GM23248 (cell line): ENCODE data around the gene RC3H1. TPM values are rescaled to one million over a fixed set of nuclear protein-coding genes. Genes with fewer than 3 reads are reported as not detected.
A peak's percentile ranks its signal among the peaks of the same experiment; 100 is the strongest.

Experiments
- DNase-seq: peaks from one replicate; pipeline ENCODE4 v3.0.0-alpha.2; 2015
- H2AFZ ChIP-seq: fragments of 200-600 bp; sonication (generic); 2 replicates; pipeline ENCODE4 v1.6.1; 2016; ENCODE audit warnings: antibody characterized with exemption
- H3F3A ChIP-seq: fragments of 200-600 bp; sonication (generic); 2 replicates; pipeline ENCODE4 v1.6.1; 2016; ENCODE audit warnings: mild to moderate bottlenecking, antibody characterized with exemption, mixed run types; ENCODE audit not compliant: insufficient read depth
- H3K27ac ChIP-seq: fragments of 200-600 bp; sonication (generic); 2 replicates; pipeline ENCODE4 v1.5.1; 2016; ENCODE audit warnings: mild to moderate bottlenecking
- H3K27me3 ChIP-seq: fragments of 200-600 bp; sonication (generic); replicated peaks from 2 replicates; pipeline ENCODE4 v1.6.1; 2016; ENCODE audit warnings: mild to moderate bottlenecking; ENCODE audit not compliant: insufficient read depth
- H3K36me3 ChIP-seq: fragments of 200-600 bp; sonication (generic); 2 replicates; pipeline ENCODE4 v1.6.1; 2016; ENCODE audit warnings: low read depth, mild to moderate bottlenecking
- H3K4me1 ChIP-seq: fragments of 200-600 bp; sonication (generic); 2 replicates; pipeline ENCODE4 v1.6.1; 2016; ENCODE audit warnings: mild to moderate bottlenecking; ENCODE audit not compliant: insufficient read depth
- H3K4me2 ChIP-seq: fragments of 200-600 bp; sonication (generic); one replicate; pipeline ENCODE4 v1.6.1; 2016; ENCODE audit warnings: mild to moderate bottlenecking; ENCODE audit not compliant: unreplicated experiment
- H3K4me3 ChIP-seq: fragments of 200-600 bp; sonication (generic); 2 replicates; pipeline ENCODE4 v1.5.1; 2016; ENCODE audit warnings: mild to moderate bottlenecking
- H3K79me2 ChIP-seq: fragments of 200-600 bp; sonication (generic); 2 replicates; pipeline ENCODE4 v1.6.1; 2016; ENCODE audit warnings: mild to moderate bottlenecking; ENCODE audit not compliant: insufficient read depth
- H3K9ac ChIP-seq: fragments of 200-600 bp; sonication (generic); 2 replicates; pipeline ENCODE4 v1.6.1; 2016; ENCODE audit warnings: mild to moderate bottlenecking
- H3K9me2 ChIP-seq: fragments of 200-600 bp; sonication (generic); 2 replicates; pipeline ENCODE4 v1.6.1; 2016; ENCODE audit warnings: mixed run types, mild to moderate bottlenecking, moderate library complexity; ENCODE audit not compliant: insufficient read depth
- H3K9me3 ChIP-seq: fragments of 200-600 bp; sonication (generic); one replicate; pipeline ENCODE4 v1.6.1; 2017; ENCODE audit warnings: low read depth
- H4K20me1 ChIP-seq: fragments of 200-600 bp; sonication (generic); 2 replicates; pipeline ENCODE4 v1.6.0; 2016; ENCODE audit not compliant: insufficient read depth
- EZH2 ChIP-seq: fragments of 200-600 bp; sonication (generic); IDR thresholded peaks from 2 replicates; pipeline ENCODE4 v1.6.1; 2018; ENCODE audit warnings: antibody characterized with exemption, mild to moderate bottlenecking; ENCODE audit not compliant: insufficient read depth, poor library complexity, severe bottlenecking
- EZH2phosphoT487 ChIP-seq: fragments of 200-600 bp; sonication (generic); IDR thresholded peaks from 2 replicates; pipeline ENCODE4 v1.6.1; 2018; ENCODE audit warnings: antibody characterized with exemption, moderate library complexity, mild to moderate bottlenecking, low read depth; ENCODE audit not compliant: insufficient read depth
- WGBS, 2 experiments: methylation state at CpG; one replicate each; pipeline ENCODE4 v1.1.6; 2015 to 2017; ENCODE audit warnings: low lambda C conversion rate in 2 of 2, low coverage in 1 of 2; ENCODE audit errors: missing lambda C conversion rate in 2 of 2; 5-methylcytosine and 5-hydroxymethylcytosine counted together
- in situ Hi-C: fragments of 300-500 bp; cut with MboI; formaldehyde crosslinking; loops from 2 replicates; pipeline ENCODE4 v1.15.0; 2020
- polyA plus RNA-seq: library from polyadenylated mRNA; unstranded; fragments of >200 nt; fragmentation: Nextera tagmentation; extraction: Ambion mirVana; gene quantifications from 2 replicates; pipeline ENCODE4 v1.2.1, GENCODE V29; 2016
- total RNA-seq: library from RNA; depleted of rRNA; stranded (reverse); fragments of >200 nt; shearing (Covaris generic); gene quantifications from 2 replicates; pipeline ENCODE4 v1.2.3, GENCODE V29; 2014

The RC3H1 gene
- total and polyA plus RNA-seq, 2 experiments from 2014 or later: 5.9 to 18.9 TPM

DNA sequence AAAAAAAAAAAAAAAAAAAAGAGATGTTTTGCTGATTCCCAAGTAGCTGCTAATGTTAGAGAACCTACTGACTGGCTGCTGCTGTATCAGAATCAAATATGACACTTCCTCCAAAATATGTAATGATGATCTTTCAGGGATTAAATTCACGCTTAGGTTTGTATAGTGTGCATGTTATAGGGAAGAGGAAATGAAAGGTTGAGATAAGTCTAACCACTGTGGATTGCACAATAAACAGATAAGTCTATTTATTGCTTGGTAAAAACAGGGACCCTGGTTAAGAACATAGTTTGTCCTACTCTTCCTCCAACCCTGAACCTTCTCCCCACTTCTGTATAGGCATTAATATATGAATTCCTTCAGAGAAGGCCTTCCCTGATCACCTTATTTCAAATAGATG, 13.2 kb downstream of the RC3H1 start:
- H3K9me2 ChIP-seq: no peaks in the 10 kb centered on the region
- no peak overlapping the region for H3K4me2 ChIP-seq
- H3K36me3 ChIP-seq: no peaks in the 10 kb centered on the region
- peaks cover 29% of the 10 kb centered on the region for H3K4me1 ChIP-seq
- WGBS, 2 experiments: 95 to 100% methylated on average over 1 of the region's 1 CpG
- no peaks in the 10 kb centered on the region for H3K9me3 ChIP-seq
- H3K27ac ChIP-seq: no peak overlapping the region
- H3K9ac ChIP-seq: no peak overlapping the region
- H3F3A ChIP-seq: peaks cover 19% of the 10 kb centered on the region
- in situ Hi-C loops: no loop called here
- no peak for DNase-seq
- TF ChIP-seq EZH2: no peak
- no peak for TF ChIP-seq EZH2phosphoT487
- H3K4me3 ChIP-seq: no peak overlapping the region
- peaks cover 31% of the 10 kb centered on the region for H4K20me1 ChIP-seq
- H3K27me3 ChIP-seq: no peaks in the 10 kb centered on the region
- H3K79me2 ChIP-seq: peaks cover 100% of the 10 kb centered on the region
- no peak overlapping the region for H2AFZ ChIP-seq

DNA sequence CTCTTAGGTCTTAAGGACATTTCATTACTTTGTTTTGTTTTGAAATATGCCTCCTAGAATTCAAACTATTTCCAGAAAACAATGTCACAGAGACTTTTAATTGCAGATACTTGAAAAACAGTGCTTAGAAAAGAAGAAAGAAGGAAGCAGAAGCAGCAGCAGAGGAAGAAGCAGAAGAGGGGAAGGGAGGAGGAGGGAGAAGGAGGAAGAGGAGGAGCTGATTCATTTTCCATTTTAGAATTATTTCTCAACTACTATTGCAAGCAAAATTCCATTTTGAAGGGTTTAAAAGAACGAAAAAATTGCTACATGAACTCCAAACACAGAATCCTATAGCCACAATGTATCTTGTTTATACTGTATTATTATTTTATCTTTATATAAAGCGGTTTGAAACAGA, 13.9 kb downstream of the RC3H1 start:
- 93 to 94% methylated on average over 2 of the region's 2 CpGs for WGBS, 2 experiments
- H3K9ac ChIP-seq: no peak overlapping the region
- no peak for TF ChIP-seq EZH2phosphoT487
- no peak for TF ChIP-seq EZH2
- peak overlapping the region; percentile 42 for H3K27ac ChIP-seq
- in situ Hi-C loops: no loop called here
- DNase-seq: no peak
- peak overlapping the region; percentile 2 for H3K4me2 ChIP-seq
- H3K4me3 ChIP-seq: no peak overlapping the region
- H3K9me2 ChIP-seq: no peaks in the 10 kb centered on the region
- H2AFZ ChIP-seq: no peak overlapping the region
- H3K9me3 ChIP-seq: no peaks in the 10 kb centered on the region
- peaks cover 26% of the 10 kb centered on the region for H3K4me1 ChIP-seq
- peaks cover 100% of the 10 kb centered on the region for H3K79me2 ChIP-seq
- no peaks in the 10 kb centered on the region for H3K36me3 ChIP-seq
- H4K20me1 ChIP-seq: peaks cover 31% of the 10 kb centered on the region
- H3F3A ChIP-seq: peaks cover 13% of the 10 kb centered on the region
- H3K27me3 ChIP-seq: no peaks in the 10 kb centered on the region

DNA sequence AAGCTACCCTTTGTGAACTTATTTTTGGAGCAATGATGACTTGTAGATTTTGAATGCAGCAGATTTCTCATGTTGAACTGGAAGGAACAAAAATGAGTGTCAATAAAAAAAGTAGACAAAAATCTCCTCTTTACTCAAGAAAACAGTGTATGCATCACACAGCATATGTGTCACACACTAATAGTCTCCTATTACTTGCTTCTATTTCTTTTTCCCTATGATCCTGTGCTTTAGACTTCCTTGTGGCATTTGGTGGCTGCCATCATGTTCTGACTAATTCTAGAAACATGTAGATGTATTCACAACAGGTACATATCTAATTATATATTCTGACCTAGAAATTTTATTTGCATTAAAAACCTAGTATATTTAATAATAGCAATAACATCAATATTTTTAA, 14.3 kb downstream of the RC3H1 start:
- no peaks in the 10 kb centered on the region for H3K36me3 ChIP-seq
- no peaks in the 10 kb centered on the region for H3K27me3 ChIP-seq
- no peaks in the 10 kb centered on the region for H3K9me2 ChIP-seq
- no peak for TF ChIP-seq EZH2phosphoT487
- TF ChIP-seq EZH2: no peak
- in situ Hi-C loops: no loop called here
- H3K4me1 ChIP-seq: peaks cover 26% of the 10 kb centered on the region
- H3K4me3 ChIP-seq: no peak overlapping the region
- peak overlapping the region; percentile 42 for H3K27ac ChIP-seq
- peak overlapping the region; percentile 2 for H3K4me2 ChIP-seq
- H3K79me2 ChIP-seq: peaks cover 100% of the 10 kb centered on the region
- H3K9me3 ChIP-seq: no peaks in the 10 kb centered on the region
- peaks cover 31% of the 10 kb centered on the region for H4K20me1 ChIP-seq
- H3F3A ChIP-seq: peaks cover 13% of the 10 kb centered on the region
- DNase-seq: peak; percentile 57
- H3K9ac ChIP-seq: no peak overlapping the region
- no peak overlapping the region for H2AFZ ChIP-seq

DNA sequence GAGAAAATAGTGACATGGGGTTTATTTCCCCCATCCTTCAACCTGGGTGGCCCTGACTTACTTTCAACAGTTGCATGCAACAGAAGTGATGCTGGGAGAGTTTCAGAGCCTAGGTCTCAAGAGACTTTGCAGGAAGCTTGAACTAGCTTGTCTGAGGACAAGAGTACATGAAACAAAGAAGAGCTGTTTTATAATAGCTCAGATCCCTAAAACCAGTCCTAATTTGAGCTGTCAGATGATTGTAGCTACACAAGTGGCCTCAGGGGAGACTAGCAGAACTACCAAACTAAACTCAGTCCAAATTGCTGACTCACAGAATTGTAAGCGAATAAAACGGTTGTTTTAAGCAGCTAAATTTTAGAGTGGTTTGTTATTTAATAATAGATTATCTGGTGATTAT, 17.1 kb downstream of the RC3H1 start:
- no peak overlapping the region for H3K9ac ChIP-seq
- DNase-seq: peak; percentile 75
- H3K27ac ChIP-seq: no peak overlapping the region
- H3K9me2 ChIP-seq: no peaks in the 10 kb centered on the region
- in situ Hi-C loops: no loop called here
- H4K20me1 ChIP-seq: peaks cover 34% of the 10 kb centered on the region
- peaks cover 100% of the 10 kb centered on the region for H3K79me2 ChIP-seq
- peaks cover 13% of the 10 kb centered on the region for H3F3A ChIP-seq
- TF ChIP-seq EZH2 (no peak), EZH2phosphoT487 (no peak)
- WGBS, 2 experiments: 13 to 25% methylated on average over 2 of the region's 2 CpGs
- no peaks in the 10 kb centered on the region for H3K9me3 ChIP-seq
- H2AFZ ChIP-seq: no peak overlapping the region
- peaks cover 26% of the 10 kb centered on the region for H3K4me1 ChIP-seq
- no peaks in the 10 kb centered on the region for H3K27me3 ChIP-seq
- H3K4me3 ChIP-seq: no peak overlapping the region
- H3K36me3 ChIP-seq: no peaks in the 10 kb centered on the region
- H3K4me2 ChIP-seq: no peak overlapping the region

DNA sequence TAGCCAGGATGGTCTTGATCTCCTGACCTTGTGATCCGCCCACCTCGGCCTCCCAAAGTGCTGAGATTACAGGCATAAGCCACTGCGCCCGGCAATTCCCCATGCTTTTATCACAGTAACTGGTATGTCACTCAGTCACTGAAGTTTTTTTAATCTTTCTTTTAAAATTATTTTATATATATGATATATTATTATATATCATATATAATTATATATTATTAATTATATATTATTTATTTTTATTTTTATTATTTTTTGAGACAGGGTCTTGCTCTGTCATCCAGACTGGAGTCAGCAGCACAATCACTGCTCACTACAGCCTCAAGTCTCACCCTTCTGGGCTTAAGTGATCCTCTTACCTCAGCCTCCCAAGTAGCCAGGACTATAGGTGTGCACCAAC, 18.3 kb downstream of the RC3H1 start:
- Histone ChIP-seq H3K27me3 (no peaks in the 10 kb centered on the region), H3K9me3 (no peaks in the 10 kb centered on the region), H3K27ac (no peak overlapping the region), H3K36me3 (no peaks in the 10 kb centered on the region), H2AFZ (no peak overlapping the region), H4K20me1 (peaks cover 34% of the 10 kb centered on the region), H3K4me2 (no peak overlapping the region), H3K9me2 (no peaks in the 10 kb centered on the region), H3K4me3 (no peak overlapping the region), H3F3A (peaks cover 13% of the 10 kb centered on the region), H3K9ac (no peak overlapping the region), H3K79me2 (peaks cover 100% of the 10 kb centered on the region), H3K4me1 (peaks cover 26% of the 10 kb centered on the region)
- 97 to 99% methylated on average over 4 of the region's 4 CpGs for WGBS, 2 experiments
- in situ Hi-C loops: no loop called here
- no peak for DNase-seq
- no peak for TF ChIP-seq EZH2
- TF ChIP-seq EZH2phosphoT487: no peak
